B cell (primary cell): Measurements from ENCODE around the gene GSG1L. TPM values are rescaled to one million over a fixed set of nuclear protein-coding genes. Genes with fewer than 3 reads are reported as not detected.

Experiments
- ATAC-seq: fragments of 200-7000 bp; cut with Tn5 transposase; one replicate; pipeline ENCODE4 v1.10.0; 2021; ENCODE audit warnings: low read depth, mild to moderate bottlenecking, moderate number of reproducible peaks, moderate library complexity
- CTCF ChIA-PET: fragments of 350-600 bp; sonication (Branson Sonifier 250); formaldehyde crosslinking; loops from one replicate; lab custom pipeline; 2021; ENCODE audit warnings: antibody characterized with exemption, inconsistent platforms; lab: Charles Lee
- POLR2A ChIA-PET: fragments of 350-600 bp; sonication (Branson Sonifier 250); formaldehyde crosslinking; loops from one replicate; lab custom pipeline; 2021; ENCODE audit warnings: antibody characterized with exemption; lab: Charles Lee
- DNase-seq: peaks from one replicate; pipeline ENCODE4 v3.0.0; 2013
- H2AFZ ChIP-seq: 2 replicates; pipeline ENCODE4 v1.6.1; 2012; ENCODE audit warnings: mild to moderate bottlenecking, low read depth, low read length; ENCODE audit not compliant: insufficient read depth, poor library complexity, severe bottlenecking
- H3K27ac ChIP-seq, 2 donors: 1 replicate in 1 of 2; 2 replicates in 1 of 2; pipeline ENCODE4 v1.5.1; 2012 to 2013; ENCODE audit warnings: low read length in 2 of 2, mild to moderate bottlenecking in 2 of 2, moderate library complexity in 1 of 2
- H3K27me3 ChIP-seq, 4 experiments: fragments of 200-600 bp in 1 of 4; sonication (generic) in 1 of 4; replicated peaks in 1 of 4; 1 replicate in 2 of 4; 2 replicates in 2 of 4; pipeline versions ENCODE4 v1.6.1 to v1.7.0; 2013 to 2016; ENCODE audit warnings: low read length in 3 of 4, mild to moderate bottlenecking in 2 of 4, mixed read lengths in 1 of 4, moderate library complexity in 1 of 4; ENCODE audit not compliant: insufficient read depth in 4 of 4, control insufficient read depth in 3 of 4; ENCODE audit errors: control extremely low read depth in 1 of 4
- H3K36me3 ChIP-seq, 2 experiments: replicated peaks in 1 of 2; 1 replicate in 1 of 2; 2 replicates in 1 of 2; pipeline versions ENCODE4 v1.6.1 to v1.7.1; 2013; ENCODE audit warnings: low read length in 1 of 2; ENCODE audit not compliant: insufficient read depth in 2 of 2, control insufficient read depth in 1 of 2; ENCODE audit errors: control extremely low read depth in 1 of 2, extremely low read depth in 1 of 2
- H3K4me1 ChIP-seq, 2 donors: fragments of 200-600 bp in 1 of 2; sonication (generic) in 1 of 2; 1 replicate in 1 of 2; 2 replicates in 1 of 2; pipeline versions ENCODE4 v1.5.1 to v1.6.1; 2013 to 2017; ENCODE audit warnings: low read length in 2 of 2; ENCODE audit not compliant: control insufficient read depth in 2 of 2, insufficient read depth in 2 of 2
- H3K4me2 ChIP-seq: replicated peaks from 2 replicates; pipeline ENCODE3; 2012; ENCODE audit warnings: mild to moderate bottlenecking, low read depth, low read length; ENCODE audit not compliant: poor library complexity, severe bottlenecking
- H3K4me3 ChIP-seq, 5 experiments: fragments of 200-600 bp in 1 of 5; sonication (generic) in 1 of 5; 1 replicate in 3 of 5; 2 replicates in 2 of 5; pipeline versions ENCODE4 v1.5.1 to v1.7.0; 2011 to 2016; ENCODE audit warnings: low read length in 4 of 5, mild to moderate bottlenecking in 4 of 5, low read depth in 2 of 5, control low read depth in 1 of 5, moderate library complexity in 1 of 5; ENCODE audit not compliant: insufficient read depth in 1 of 5; ENCODE audit errors: control extremely low read depth in 1 of 5, extremely low read depth in 1 of 5
- H3K79me2 ChIP-seq: fragments of 200-600 bp; sonication (generic); one replicate; pipeline ENCODE4 v1.6.0; 2016; ENCODE audit warnings: low read length; ENCODE audit not compliant: control insufficient read depth, insufficient read depth
- H3K9ac ChIP-seq: fragments of 200-600 bp; sonication (generic); 2 replicates; pipeline ENCODE4 v1.6.1; 2017; ENCODE audit warnings: mild to moderate bottlenecking, low read length, moderate library complexity
- H3K9me3 ChIP-seq, 3 donors: one replicate each; pipeline versions ENCODE4 v1.6.1 to v1.7.1; 2013; ENCODE audit warnings: low read length in 2 of 3; ENCODE audit not compliant: control insufficient read depth in 2 of 3, insufficient read depth in 1 of 3; ENCODE audit errors: control extremely low read depth in 1 of 3
- H4K20me1 ChIP-seq: 2 replicates; pipeline ENCODE4 v1.6.0; 2012; ENCODE audit warnings: mild to moderate bottlenecking, low read length; ENCODE audit not compliant: insufficient read depth, control insufficient read depth, poor library complexity, severe bottlenecking
- H3K27ac Mint-ChIP-seq: one replicate; pipeline ENCODE4 v1.8.0; 2021; ENCODE audit warnings: mixed read lengths
- H3K27me3 Mint-ChIP-seq: one replicate; pipeline ENCODE4 v1.8.0; 2021; ENCODE audit warnings: mixed read lengths
- H3K4me1 Mint-ChIP-seq: one replicate; pipeline ENCODE4 v1.8.0; 2021; ENCODE audit warnings: mixed read lengths
- H3K4me3 Mint-ChIP-seq: one replicate; pipeline ENCODE4 v1.8.0; 2021; ENCODE audit warnings: mixed read lengths
- H3K9me3 Mint-ChIP-seq: one replicate; pipeline ENCODE4 v1.8.0; 2022; ENCODE audit warnings: mixed read lengths; ENCODE audit not compliant: insufficient read depth
- CTCF ChIP-seq: fragments of 200-600 bp; IDR thresholded peaks from one replicate; pipeline ENCODE4 v1.8.0; 2022; ENCODE audit warnings: antibody characterized with exemption, mild to moderate bottlenecking
- EZH2 ChIP-seq: IDR thresholded peaks from 2 replicates; pipeline ENCODE4 v1.6.1; 2012; ENCODE audit warnings: borderline replicate concordance, low read depth, mild to moderate bottlenecking, moderate library complexity, low read length; ENCODE audit not compliant: insufficient read depth, poor library complexity, severe bottlenecking
- WGBS: methylation state at CpG from one replicate; pipeline ENCODE4 v1.1.5; 2013; ENCODE audit warnings: missing lambda C conversion rate; ENCODE audit not compliant: insufficient coverage; 5-methylcytosine and 5-hydroxymethylcytosine counted together
- intact Hi-C: fragments of 100-400 bp; cut with micrococcal nuclease; formaldehyde crosslinking; loops from one replicate; pipeline ENCODE4 v1.10.0; 2022
- polyA plus RNA-seq: library from polyadenylated mRNA; depleted of rRNA; stranded (reverse); fragments of >200 nt; gene quantifications from 2 replicates; pipeline ENCODE4 v1.2.3, GENCODE V29; 2012
- total RNA-seq, 2 donors: library from RNA; stranded (reverse); fragments of 120-200 nt in 1 of 2; gene quantifications; 1 replicate in 1 of 2; 2 replicates in 1 of 2; pipeline versions ENCODE4 v1.2.3 to v1.2.4, GENCODE V29; 2013 to 2022

GSG1L gene
- total and polyA plus RNA-seq, 2 donors (not counting 1 experiment from before 2014, with no cell fraction given) = 0.01 TPM; not detected in 1

- POLR2A ChIA-PET = no interaction called here
- intact Hi-C loops = no loop called here
- no peaks in the 10 kb centered on the region for H3K27me3 ChIP-seq
- H3K4me3 ChIP-seq = no peak overlapping the region
- H3K27ac ChIP-seq = no peak overlapping the region
- WGBS = 86% methylated on average over 6 of the region's 8 CpGs
- CTCF ChIA-PET = no interaction called here
- DNase-seq = no peak
- no peaks in the 10 kb centered on the region for H3K36me3 ChIP-seq
- TF ChIP-seq CTCF (no peak), EZH2 (no peak)
- Mint-ChIP-seq H3K4me1 (no peaks in the 10 kb centered on the region), H3K27ac (no peak overlapping the region), H3K27me3 (peaks cover 13% of the 10 kb centered on the region), H3K4me3 (no peak overlapping the region), H3K9me3 (no peaks in the 10 kb centered on the region)
- H3K4me1 ChIP-seq = no peaks in the 10 kb centered on the region
- peaks cover 0 to 17% (median 0%) of the 10 kb centered on the region in 3 donors for H3K9me3 ChIP-seq
- H2AFZ ChIP-seq = no peak overlapping the region
- no peaks in the 10 kb centered on the region for H3K79me2 ChIP-seq
- no peak overlapping the region for H3K4me2 ChIP-seq
- H3K9ac ChIP-seq = no peak overlapping the region
- ATAC-seq = no peak
- no peaks in the 10 kb centered on the region for H4K20me1 ChIP-seq
Observed at GRCh38 chr16:27901956-27902355, 161.6 kb downstream of the GSG1L start.

- no peak overlapping the region for H2AFZ ChIP-seq
- no peaks in the 10 kb centered on the region for H3K4me1 ChIP-seq
- WGBS = 77% methylated on average over 2 of the region's 4 CpGs
- H3K4me2 ChIP-seq = no peak overlapping the region
- POLR2A ChIA-PET = no interaction called here
- no peak overlapping the region for H3K4me3 ChIP-seq
- DNase-seq (no peak), ATAC-seq (no peak)
- no peaks in the 10 kb centered on the region for H4K20me1 ChIP-seq
- H3K4me1 Mint-ChIP-seq = no peaks in the 10 kb centered on the region
- H3K27ac ChIP-seq = no peak overlapping the region
- CTCF ChIA-PET = no interaction called here
- H3K27ac Mint-ChIP-seq = no peak overlapping the region
- intact Hi-C loops = no loop called here
- H3K9me3 ChIP-seq = peaks cover 0 to 18% (median 0%) of the 10 kb centered on the region in 3 donors
- TF ChIP-seq EZH2 (no peak), CTCF (no peak)
- H3K27me3 Mint-ChIP-seq = peaks cover 12% of the 10 kb centered on the region
- no peaks in the 10 kb centered on the region for H3K79me2 ChIP-seq
- H3K4me3 Mint-ChIP-seq = no peak overlapping the region
- peaks cover 0 to 2% (median 0%) of the 10 kb centered on the region in 4 experiments for H3K27me3 ChIP-seq
- H3K9ac ChIP-seq = no peak overlapping the region
- H3K9me3 Mint-ChIP-seq = no peaks in the 10 kb centered on the region
- no peaks in the 10 kb centered on the region for H3K36me3 ChIP-seq
Observed at GRCh38 chr16:27899736-27900135, 163.8 kb downstream of the GSG1L start.
